Measurements from ENCODE around the gene UBAC1. TPM values are rescaled to one million over a fixed set of nuclear protein-coding genes. Genes with fewer than 3 reads are reported as not detected.
"Not testable (repeated sequence)": the region's sequence is repeated elsewhere in the genome, so short reads cannot be mapped to it uniquely, and the experiment has no call there.

UBAC1 gene
- total RNA-seq, 5 donors from 2014 or later (not counting 1 experiment from before 2014, with no cell fraction given) = 25.9 to 37.3 (median 33.6) TPM

GRCh38 chr9:135945969-135946368 lies 15.2 kb downstream of the UBAC1 start:
- no peak for ATAC-seq (replicated peaks in 1 of 4)
- peaks cover 62% of the 10 kb centered on the region for H3K36me3 Mint-ChIP-seq
- Histone ChIP-seq H3K36me3 (ENCODE audit: control insufficient read depth in 2 of 2, extremely low read depth in 1 of 2, insufficient read depth in 1 of 2, low read length in 1 of 2) (peaks cover 27 to 55% of the 10 kb centered on the region in 2 donors), H3K4me1 (ENCODE audit: control insufficient read depth in 1 of 2, extremely low read depth in 1 of 2, insufficient read depth in 2 of 2, low read length in 2 of 2) (no peaks in the 10 kb centered on the region), H3K9me3 (no peaks in the 10 kb centered on the region), H3K4me3 (ENCODE audit: control insufficient read depth in 1 of 2, extremely low read depth in 1 of 2, low read length in 1 of 2) (no peak overlapping the region), H3K27me3 (replicated peaks in 1 of 2; ENCODE audit: control insufficient read depth in 2 of 2, extremely low read depth in 1 of 2, insufficient read depth in 2 of 2, low read length in 1 of 2) (no peaks in the 10 kb centered on the region), H3K27ac (ENCODE audit: low read length) (no peak overlapping the region)
- H3K4me1 Mint-ChIP-seq = peaks cover 0 to 8% (median 0%) of the 10 kb centered on the region in 3 donors
- no peak overlapping the region for H3K4me3 Mint-ChIP-seq
- POLR2A ChIA-PET = interaction anchor here in 1 of 2 donors (0.6 kb wide), 1 partner anchor 40 kb away, joined by 3 read pairs; no protein-coding TSS in a partner anchor
- no peak overlapping the region for H3K27ac Mint-ChIP-seq
- no peak for DNase-seq
- no peaks in the 10 kb centered on the region for H3K27me3 Mint-ChIP-seq
- no peaks in the 10 kb centered on the region for H3K9me3 Mint-ChIP-seq
- WGBS (ENCODE audit: insufficient coverage) = 95% methylated on average over 14 of the region's 18 CpGs
- CTCF ChIA-PET = no interaction called here

DNA sequence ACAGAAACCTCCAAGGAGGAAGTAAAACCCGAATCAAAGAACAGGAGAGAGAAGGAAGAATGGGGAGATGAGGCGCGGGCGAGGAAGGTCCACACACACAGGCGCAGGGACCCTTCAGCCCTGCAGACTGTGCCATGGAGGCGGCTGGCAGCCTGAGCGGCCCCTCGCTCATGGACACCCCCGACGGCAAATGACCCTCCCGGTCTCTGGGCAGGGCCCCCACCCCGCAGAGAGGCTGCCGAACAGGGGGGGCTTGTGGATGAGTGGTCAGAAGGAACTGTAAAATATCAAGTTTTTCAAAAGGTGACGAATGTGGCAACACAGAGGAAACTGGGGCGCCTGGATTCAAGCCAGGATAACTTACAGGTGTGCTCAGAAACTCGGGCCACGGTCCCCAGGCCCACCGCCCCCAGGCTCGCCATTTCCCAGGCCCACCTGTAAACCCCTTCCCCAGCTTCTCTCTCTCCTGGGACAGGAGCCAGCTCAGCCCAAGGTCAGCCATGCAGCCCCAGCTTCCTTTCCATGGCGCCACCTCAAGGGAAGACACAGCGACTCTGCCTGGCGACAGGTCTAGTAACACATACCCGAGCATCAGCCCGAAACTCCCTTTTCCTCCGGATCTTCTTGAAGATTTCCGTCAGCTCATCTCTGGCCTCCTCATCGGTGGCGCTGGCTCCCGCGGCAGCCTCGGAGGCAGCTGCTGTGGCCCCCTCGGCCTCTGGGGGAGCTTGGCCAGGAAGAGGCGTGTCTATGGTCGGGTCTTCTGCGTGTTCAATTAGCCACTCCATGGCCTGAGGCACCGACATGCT lies 16.5 kb downstream of the UBAC1 start:
- H3K27me3 ChIP-seq (replicated peaks in 1 of 2; ENCODE audit: control insufficient read depth in 2 of 2, extremely low read depth in 1 of 2, insufficient read depth in 2 of 2, low read length in 1 of 2) = no peaks in the 10 kb centered on the region
- H3K4me1 Mint-ChIP-seq = peaks cover 0 to 9% (median 0%) of the 10 kb centered on the region in 3 donors
- 94% methylated on average over 23 of the region's 36 CpGs for WGBS (ENCODE audit: insufficient coverage)
- no peak overlapping the region for H3K27ac ChIP-seq (ENCODE audit: low read length)
- ATAC-seq (replicated peaks in 1 of 4) = no peak
- no peak overlapping the region for H3K27ac Mint-ChIP-seq
- peaks cover 0 to 3% of the 10 kb centered on the region in 2 experiments for H3K4me1 ChIP-seq (ENCODE audit: control insufficient read depth in 1 of 2, extremely low read depth in 1 of 2, insufficient read depth in 2 of 2, low read length in 2 of 2)
- peaks cover 27 to 48% of the 10 kb centered on the region in 2 donors for H3K36me3 ChIP-seq (ENCODE audit: control insufficient read depth in 2 of 2, extremely low read depth in 1 of 2, insufficient read depth in 1 of 2, low read length in 1 of 2)
- no peaks in the 10 kb centered on the region for H3K9me3 ChIP-seq
- no peak overlapping the region for H3K4me3 ChIP-seq (ENCODE audit: control insufficient read depth in 1 of 2, extremely low read depth in 1 of 2, low read length in 1 of 2)
- no peaks in the 10 kb centered on the region for H3K27me3 Mint-ChIP-seq
- CTCF ChIA-PET = no interaction called here
- POLR2A ChIA-PET = no interaction called here
- no peak overlapping the region for H3K4me3 Mint-ChIP-seq
- H3K36me3 Mint-ChIP-seq = peaks cover 59% of the 10 kb centered on the region
- H3K9me3 Mint-ChIP-seq = no peaks in the 10 kb centered on the region
- no peak for DNase-seq

DNA sequence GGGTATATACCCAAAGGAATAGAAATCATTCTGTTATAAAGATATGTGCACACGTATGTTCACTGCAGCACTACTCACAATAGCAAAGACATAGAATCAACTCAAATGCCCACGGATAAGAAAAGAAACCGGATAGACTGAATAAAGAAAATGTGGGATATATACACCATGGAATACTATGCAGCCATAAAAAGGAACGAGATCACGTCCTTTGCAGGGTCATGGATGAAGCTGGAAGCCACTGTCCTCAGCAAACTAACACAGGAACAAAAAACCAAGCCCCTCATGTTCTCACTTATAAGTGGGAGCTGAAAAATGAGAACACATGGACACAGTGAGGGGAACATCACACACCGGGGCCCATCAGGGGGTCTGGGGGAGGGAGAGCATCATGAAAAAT lies 17.6 kb downstream of the UBAC1 start:
- H3K4me3 Mint-ChIP-seq; POLR2A ChIA-PET; H3K9me3 Mint-ChIP-seq; H3K4me3 ChIP-seq (ENCODE audit: control insufficient read depth in 1 of 2, extremely low read depth in 1 of 2, low read length in 1 of 2); H3K9me3 ChIP-seq; H3K27me3 Mint-ChIP-seq; H3K4me1 ChIP-seq (ENCODE audit: control insufficient read depth in 1 of 2, extremely low read depth in 1 of 2, insufficient read depth in 2 of 2, low read length in 2 of 2); DNase-seq; CTCF ChIA-PET; H3K4me1 Mint-ChIP-seq; ATAC-seq (replicated peaks in 1 of 4); H3K27ac Mint-ChIP-seq; H3K27ac ChIP-seq (ENCODE audit: low read length); H3K27me3 ChIP-seq (replicated peaks in 1 of 2; ENCODE audit: control insufficient read depth in 2 of 2, extremely low read depth in 1 of 2, insufficient read depth in 2 of 2, low read length in 1 of 2): not testable (repeated sequence)
- peaks cover 27 to 44% of the 10 kb centered on the region in 2 donors for H3K36me3 ChIP-seq (ENCODE audit: control insufficient read depth in 2 of 2, extremely low read depth in 1 of 2, insufficient read depth in 1 of 2, low read length in 1 of 2)
- no CpG with 5 or more reads among the region's 6 CpGs for WGBS (ENCODE audit: insufficient coverage)
- peaks cover 59% of the 10 kb centered on the region for H3K36me3 Mint-ChIP-seq

GRCh38 chr9:135941288-135941995 lies 19.7 kb downstream of the UBAC1 start:
- H3K4me3 ChIP-seq (ENCODE audit: control insufficient read depth in 1 of 2, extremely low read depth in 1 of 2, low read length in 1 of 2) = no peak overlapping the region
- peaks cover 62% of the 10 kb centered on the region for H3K36me3 Mint-ChIP-seq
- DNase-seq (no peak), ATAC-seq (replicated peaks in 1 of 4) (no peak)
- 95% methylated on average over 4 of the region's 13 CpGs for WGBS (ENCODE audit: insufficient coverage)
- H3K36me3 ChIP-seq (ENCODE audit: control insufficient read depth in 2 of 2, extremely low read depth in 1 of 2, insufficient read depth in 1 of 2, low read length in 1 of 2) = peaks cover 17 to 52% of the 10 kb centered on the region in 2 donors
- peaks cover 0 to 13% of the 10 kb centered on the region in 2 experiments for H3K4me1 ChIP-seq (ENCODE audit: control insufficient read depth in 1 of 2, extremely low read depth in 1 of 2, insufficient read depth in 2 of 2, low read length in 2 of 2)
- ChIA-PET CTCF (no interaction called here), POLR2A (interaction anchor here in 1 of 2 donors (0.5 kb wide), 1 partner anchor 18 kb away, joined by 4 read pairs; no protein-coding TSS in a partner anchor)
- H3K27ac ChIP-seq (ENCODE audit: low read length) = no peak overlapping the region
- H3K4me3 Mint-ChIP-seq = no peak overlapping the region
- peaks cover 0 to 6% (median 4%) of the 10 kb centered on the region in 3 donors for H3K4me1 Mint-ChIP-seq
- no peaks in the 10 kb centered on the region for H3K27me3 ChIP-seq (replicated peaks in 1 of 2; ENCODE audit: control insufficient read depth in 2 of 2, extremely low read depth in 1 of 2, insufficient read depth in 2 of 2, low read length in 1 of 2)
- H3K9me3 ChIP-seq = no peaks in the 10 kb centered on the region
- H3K9me3 Mint-ChIP-seq = no peaks in the 10 kb centered on the region
- no peaks in the 10 kb centered on the region for H3K27me3 Mint-ChIP-seq
- H3K27ac Mint-ChIP-seq = no peak overlapping the region

DNA sequence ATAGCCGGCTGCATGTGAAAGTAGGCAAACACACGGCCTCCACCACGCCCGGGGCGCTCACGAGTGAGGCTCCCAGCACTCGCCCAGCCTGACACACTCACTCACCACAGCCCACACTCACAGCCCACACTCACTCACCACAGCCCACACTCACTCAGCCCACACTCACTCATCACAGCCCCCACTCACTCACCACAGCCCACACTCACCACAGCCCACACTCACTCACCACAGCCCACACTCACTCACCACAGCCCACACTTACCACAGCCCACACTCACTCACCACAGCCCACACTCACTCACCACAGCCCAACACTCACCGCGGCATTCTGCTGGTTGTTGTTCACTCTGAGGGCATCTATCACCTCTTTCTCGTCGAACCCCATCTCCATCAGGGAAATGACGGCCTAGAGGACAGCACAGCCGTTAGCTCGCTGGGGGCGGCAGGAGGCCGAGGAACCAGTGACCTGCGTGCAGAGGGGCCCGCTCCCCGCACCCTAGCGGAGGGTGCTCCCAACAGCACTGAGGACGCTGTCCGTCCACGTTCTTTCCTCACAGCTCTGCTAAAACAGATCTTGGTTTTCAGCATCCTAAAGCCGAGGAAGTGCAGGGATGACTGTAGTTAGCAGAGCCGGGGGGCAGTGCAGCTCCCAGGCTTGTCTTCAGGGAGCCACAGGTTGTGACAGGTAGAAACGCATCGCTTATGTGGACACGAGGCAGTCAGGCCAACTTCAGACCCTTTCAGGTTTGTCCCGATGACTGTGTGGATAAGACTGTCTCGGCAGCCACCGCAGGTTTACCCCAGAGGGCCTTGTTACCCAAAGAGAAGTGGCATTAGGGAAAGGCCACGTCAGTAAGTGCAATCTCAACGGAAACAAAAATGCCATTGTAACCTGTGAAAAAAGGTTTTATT lies 21.6 kb downstream of the UBAC1 start:
- Histone ChIP-seq H3K4me1 (ENCODE audit: control insufficient read depth in 1 of 2, extremely low read depth in 1 of 2, insufficient read depth in 2 of 2, low read length in 2 of 2) (peaks cover 0 to 13% of the 10 kb centered on the region in 2 experiments), H3K4me3 (ENCODE audit: control insufficient read depth in 1 of 2, extremely low read depth in 1 of 2, low read length in 1 of 2) (no peak overlapping the region), H3K9me3 (no peaks in the 10 kb centered on the region), H3K27me3 (replicated peaks in 1 of 2; ENCODE audit: control insufficient read depth in 2 of 2, extremely low read depth in 1 of 2, insufficient read depth in 2 of 2, low read length in 1 of 2) (no peaks in the 10 kb centered on the region), H3K27ac (ENCODE audit: low read length) (peak overlapping the region; percentile 49), H3K36me3 (ENCODE audit: control insufficient read depth in 2 of 2, extremely low read depth in 1 of 2, insufficient read depth in 1 of 2, low read length in 1 of 2) (peaks cover 9 to 48% of the 10 kb centered on the region in 2 donors)
- peaks cover 59% of the 10 kb centered on the region for H3K36me3 Mint-ChIP-seq
- ChIA-PET CTCF (no interaction called here), POLR2A (no interaction called here)
- peak overlapping the region in 1 of 3 donors; percentile 29 for H3K4me3 Mint-ChIP-seq
- H3K4me1 Mint-ChIP-seq = peaks cover 0 to 6% (median 4%) of the 10 kb centered on the region in 3 donors
- no peaks in the 10 kb centered on the region for H3K9me3 Mint-ChIP-seq
- 64% methylated on average over 23 of the region's 33 CpGs for WGBS (ENCODE audit: insufficient coverage)
- peak in 31 of 35 experiments; percentile 7 to 65 (median 35) for DNase-seq
- peak; percentile 34 to 70 (median 52) for ATAC-seq (replicated peaks in 1 of 4)
- peak overlapping the region; percentile 72 to 82 for H3K27ac Mint-ChIP-seq
- H3K27me3 Mint-ChIP-seq = no peaks in the 10 kb centered on the region

Measured in T-cell (primary cell).